NK-92 treated with Interleukin-12 subunit alpha and Interleukin-12 subunit beta, amount 100 ng/mL, for 24 hours (cell line): ENCODE measurements around the gene FILIP1L.

Experiments used
- DNase-seq: peaks from one replicate; lab custom pipeline; 2025; lab: John Stamatoyannopoulos, UW

FILIP1L gene

DNA sequence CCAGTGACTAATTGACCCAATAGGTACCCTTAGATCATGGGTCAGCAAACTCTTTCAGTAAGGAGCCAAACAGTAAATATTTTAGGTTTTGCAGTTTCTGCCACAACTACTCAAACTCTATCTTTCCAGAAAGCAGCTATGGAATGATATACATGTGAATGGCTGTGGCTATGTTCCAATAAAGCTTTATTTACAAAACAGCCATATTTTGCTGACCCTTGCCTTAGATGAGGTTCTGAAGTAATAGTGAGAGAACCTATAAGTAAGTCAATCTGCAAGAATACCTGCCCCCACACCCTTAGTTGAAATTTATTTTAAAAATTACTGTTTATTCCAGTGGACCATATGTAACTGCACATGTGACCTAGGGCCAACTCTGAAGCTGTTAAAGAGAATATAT, 162.6 kb downstream of the FILIP1L start:
- no peak for DNase-seq

- DNase-seq = no peak
Observed at GRCh38 chr3:99950921-99951320, 163.4 kb downstream of the FILIP1L start.

DNA sequence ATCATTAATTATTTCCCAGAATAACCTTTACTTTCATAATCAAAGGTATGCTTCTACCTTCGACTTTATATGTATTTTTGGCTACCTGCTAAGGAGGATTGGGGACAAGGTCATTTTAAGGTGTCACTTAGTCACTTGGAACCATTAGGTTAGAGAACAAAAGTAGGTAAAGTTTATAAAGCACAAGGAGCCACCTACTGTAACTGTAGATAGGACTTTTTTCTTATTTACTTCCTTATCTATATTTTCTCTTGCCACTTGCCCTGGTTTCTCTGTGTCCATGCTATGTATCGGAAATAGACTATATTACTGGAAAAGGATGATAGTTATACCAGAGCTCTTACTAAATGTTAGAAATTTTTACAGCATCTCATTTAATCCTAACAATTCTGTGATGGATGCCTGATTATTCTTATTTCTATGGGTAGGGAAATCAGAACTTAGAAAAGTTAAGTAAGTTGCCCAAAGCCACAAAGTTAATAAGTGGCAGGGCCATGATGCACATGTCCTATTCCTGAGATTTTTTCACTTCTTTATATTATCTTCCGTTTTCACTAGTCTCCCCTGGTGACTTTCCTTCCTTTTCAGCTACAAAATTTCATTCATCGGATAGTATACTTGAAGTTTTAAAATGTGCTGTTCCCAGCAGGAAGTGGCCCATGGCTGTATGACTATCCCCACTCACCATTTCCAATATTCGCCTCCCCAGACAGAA, 164.2 kb downstream of the FILIP1L start:
- no peak for DNase-seq

DNA sequence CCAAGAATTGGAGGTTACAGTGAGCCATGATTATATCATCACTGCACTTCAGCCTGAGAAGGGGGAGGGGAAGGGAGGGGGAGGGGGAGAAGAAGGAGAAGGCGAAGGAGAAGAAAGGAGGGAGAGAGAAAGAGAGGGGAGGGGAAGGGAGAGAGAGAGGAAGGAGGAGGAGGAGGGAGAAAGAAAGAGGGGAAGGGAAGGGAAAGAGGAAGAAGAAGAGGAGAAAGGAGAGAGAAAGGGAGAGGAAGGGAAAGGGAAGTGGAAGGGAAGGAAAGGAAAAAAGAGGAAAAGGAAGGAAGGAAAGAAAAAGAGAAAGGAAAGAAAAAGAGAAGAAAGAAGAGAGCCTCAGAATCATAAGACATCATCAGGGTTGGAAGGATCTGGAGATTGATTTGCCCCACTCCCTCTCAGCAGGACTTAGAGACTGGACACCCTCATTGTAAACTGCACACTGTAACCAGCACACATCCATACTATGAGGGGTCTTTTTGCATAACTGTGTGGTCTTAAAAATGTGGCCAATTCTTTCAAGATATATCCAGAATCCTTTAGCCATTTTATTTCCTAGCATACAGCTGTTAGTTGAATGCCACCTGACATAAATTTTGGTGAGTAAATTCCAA, 165.7 kb downstream of the FILIP1L start:
- no peak for DNase-seq

GRCh38 chr3:99947356-99947755, 166.9 kb downstream of the FILIP1L start:
- no peak for DNase-seq

DNA sequence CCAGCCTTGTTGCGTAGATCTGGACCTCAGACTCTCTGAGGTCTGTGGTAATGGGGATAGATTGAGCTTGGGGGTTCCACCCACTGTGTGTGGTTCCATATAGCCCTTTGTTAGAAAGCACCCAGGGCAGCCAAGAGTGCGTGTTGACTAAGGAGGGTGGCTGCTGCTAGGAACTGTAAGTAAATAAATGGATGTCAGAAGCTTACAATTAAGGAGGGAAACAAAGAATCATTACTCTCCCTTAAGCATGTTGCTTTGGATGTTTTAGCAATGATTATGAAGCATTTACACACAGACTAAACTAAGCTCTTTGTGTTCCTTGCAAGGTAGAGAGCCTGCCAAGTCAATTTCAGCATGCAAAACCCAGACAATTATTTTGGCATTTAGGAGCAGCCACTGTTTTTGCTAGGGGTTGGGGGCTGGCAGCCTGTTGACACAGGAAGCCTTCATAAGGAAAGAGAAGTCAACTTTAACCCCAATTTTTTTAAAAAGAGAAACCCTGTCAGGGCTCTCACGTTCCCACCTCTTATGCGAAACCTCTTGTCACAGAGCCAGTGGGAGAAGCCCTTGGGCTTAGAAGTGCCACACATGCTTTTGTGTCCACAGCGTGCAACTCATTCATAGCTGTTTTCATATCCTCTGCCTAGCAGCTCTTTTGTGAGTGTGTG, 168.8 kb downstream of the FILIP1L start:
- DNase-seq = no peak

GRCh38 chr3:99943931-99944761, 170.2 kb downstream of the FILIP1L start:
- DNase-seq = no peak

GRCh38 chr3:99941211-99941610, 173.1 kb downstream of the FILIP1L start:
- no peak for DNase-seq

DNA sequence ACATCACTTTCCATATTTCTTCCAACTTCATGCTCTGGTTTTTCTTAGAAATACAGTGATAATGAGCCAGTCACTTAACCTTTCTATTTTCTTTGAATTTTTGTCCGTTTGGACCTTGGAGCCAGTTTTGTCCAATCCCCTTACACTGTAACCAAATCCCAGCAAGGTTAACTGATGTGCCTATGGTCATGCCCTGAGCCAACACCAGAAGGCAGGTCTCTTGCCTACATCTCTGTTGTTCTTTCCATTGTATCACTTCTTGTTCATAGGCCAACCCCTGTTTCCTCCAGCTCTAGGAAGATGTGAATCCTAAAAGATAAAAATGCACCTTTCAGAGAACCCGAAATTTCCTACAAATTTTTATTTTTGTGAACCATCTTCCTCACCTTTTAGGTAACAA, 174.0 kb downstream of the FILIP1L start:
- DNase-seq = no peak

DNA sequence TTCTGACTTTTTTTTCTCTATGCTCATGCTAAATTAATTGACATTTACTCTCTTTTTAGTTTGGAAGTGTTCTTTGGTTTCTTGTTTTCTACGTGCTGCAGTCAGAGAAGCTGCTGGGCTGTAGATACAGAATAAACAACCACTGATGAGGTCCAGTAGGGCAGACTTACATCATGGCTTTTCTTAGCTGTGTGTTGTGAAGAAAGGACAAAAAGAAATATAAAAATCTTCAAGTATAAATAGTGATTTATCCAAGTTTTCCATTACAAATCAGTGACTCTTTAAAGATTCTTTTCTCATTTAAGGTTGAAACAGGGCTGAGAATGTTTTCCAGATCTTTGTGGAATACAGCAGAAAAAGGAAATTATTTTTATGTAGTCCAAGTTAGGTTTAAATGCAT, 174.4 kb downstream of the FILIP1L start:
- no peak for DNase-seq

DNA sequence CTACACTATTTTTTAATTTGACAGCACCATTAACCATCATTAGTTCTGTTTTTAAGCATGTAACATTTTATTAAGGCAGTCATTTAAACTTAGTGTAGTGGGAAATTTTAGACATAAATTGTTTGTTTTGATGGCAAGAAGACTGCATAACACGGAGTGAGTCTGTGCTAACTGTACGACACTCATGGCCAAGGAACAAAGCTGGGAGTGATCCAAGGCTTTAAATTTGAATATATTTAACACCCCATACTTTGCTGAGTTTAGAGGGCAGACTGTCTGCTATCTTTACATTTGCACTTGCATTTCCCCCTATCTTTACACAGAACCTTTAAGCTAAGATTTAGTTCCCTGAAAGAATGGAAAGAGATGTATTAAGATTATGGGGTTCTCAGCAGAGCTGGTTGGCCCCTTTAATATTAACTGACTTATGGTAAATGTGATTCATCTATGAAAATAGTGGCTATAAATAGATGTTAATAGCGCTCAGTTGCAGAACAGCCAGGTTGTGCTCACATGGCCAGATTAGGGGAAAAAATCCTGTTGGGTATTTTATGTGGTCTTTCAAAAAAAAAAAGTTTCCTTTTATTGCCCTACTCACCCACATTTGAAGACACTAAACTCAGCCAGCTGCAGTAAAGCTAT, 175.9 kb downstream of the FILIP1L start:
- no peak for DNase-seq

DNA sequence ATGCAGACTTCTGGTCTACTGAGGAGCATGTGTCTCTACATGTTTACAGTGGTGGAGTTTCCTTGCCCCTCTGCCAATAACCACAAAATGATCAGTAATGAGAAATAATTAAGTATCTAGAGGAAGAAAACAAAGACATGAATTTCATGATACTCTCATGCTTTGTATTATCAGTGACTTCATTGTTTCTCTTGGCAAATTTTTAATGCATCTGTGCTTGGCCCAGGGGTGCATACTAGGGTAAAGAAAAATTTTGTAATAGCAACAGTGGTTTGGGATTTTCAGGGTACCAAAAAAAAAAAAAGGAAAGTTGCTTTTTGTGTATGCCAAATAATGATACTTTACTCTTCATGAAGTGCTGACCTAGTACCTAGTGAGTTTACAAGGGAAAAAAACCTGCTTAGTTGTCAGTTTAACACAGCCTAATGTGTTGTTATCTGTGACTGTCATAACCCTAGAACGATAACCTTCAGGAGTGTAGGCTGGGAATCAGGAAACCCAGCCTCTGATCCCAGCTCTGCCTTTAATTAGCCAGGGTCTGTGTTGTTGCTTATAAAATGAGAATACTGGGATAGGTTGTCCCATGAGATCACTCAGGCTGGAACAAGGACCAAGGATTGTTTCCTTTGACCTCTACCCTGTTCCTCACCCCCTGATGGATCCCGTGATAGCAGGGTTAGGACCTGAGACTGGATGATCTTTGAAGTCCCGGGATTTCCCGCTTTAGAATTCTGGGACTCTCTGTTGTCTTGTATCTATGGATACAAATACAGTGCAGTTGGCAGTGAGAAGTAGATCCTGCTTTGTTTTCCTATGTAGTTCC, 179.1 kb downstream of the FILIP1L start:
- DNase-seq = no peak

GRCh38 chr3:99933971-99934750, 180.1 kb downstream of the FILIP1L start:
- DNase-seq = no peak

DNA sequence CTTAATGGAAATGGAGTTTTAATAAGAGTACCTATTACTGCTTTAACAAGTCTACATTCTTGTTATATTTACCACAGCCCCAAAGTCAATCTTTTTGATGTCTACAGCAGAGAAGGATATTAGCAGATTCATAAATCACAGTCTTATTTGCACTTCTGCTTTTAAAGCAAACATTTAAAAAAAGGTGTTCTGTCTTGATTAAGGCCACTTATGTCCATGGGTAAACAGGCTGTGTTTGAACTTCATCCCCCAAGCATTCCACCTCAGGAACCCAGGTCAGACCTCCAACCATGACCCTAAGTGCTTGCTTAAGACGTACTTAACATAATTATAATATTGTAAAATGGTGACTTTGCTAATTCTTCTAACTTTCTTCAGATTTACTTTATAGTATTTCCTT, 183.2 kb downstream of the FILIP1L start:
- DNase-seq = no peak

- no peak for DNase-seq
Observed at GRCh38 chr3:99929745-99930139, 184.6 kb downstream of the FILIP1L start.

GRCh38 chr3:99928771-99929744, 185.2 kb downstream of the FILIP1L start:
- no peak for DNase-seq

- DNase-seq = no peak
Observed at GRCh38 chr3:99927671-99928457, 186.4 kb downstream of the FILIP1L start.

- no peak for DNase-seq
Observed at GRCh38 chr3:99925584-99926230, 188.6 kb downstream of the FILIP1L start.
